Glomerular visceral epithelial cell (primary cell): ENCODE results near the gene SUPT3H.

Experiments used
- DNase-seq: peaks from one replicate; pipeline ENCODE4 v3.0.0-alpha.2; 2016; ENCODE audit errors: extremely low spot score

The SUPT3H gene

DNA sequence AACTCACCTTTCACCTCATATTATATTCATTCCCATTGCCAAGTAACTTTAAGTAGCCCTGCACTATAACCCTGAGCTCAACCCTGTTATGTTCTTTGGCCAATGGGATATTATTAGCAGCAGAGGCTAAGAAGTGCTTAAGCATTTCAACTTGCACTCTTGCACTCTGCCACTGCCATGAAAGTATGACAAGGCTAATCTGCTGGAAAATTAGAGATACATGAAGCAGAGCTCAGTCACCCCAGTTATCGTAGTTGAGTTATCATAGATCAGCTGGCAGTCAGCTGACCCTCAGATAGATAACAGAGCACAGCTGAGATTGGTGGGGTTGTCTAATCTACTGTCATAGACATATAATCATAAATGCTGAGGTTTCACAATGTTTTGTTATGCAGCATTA, 259.0 kb downstream of the SUPT3H start:
- DNase-seq = no peak

DNA sequence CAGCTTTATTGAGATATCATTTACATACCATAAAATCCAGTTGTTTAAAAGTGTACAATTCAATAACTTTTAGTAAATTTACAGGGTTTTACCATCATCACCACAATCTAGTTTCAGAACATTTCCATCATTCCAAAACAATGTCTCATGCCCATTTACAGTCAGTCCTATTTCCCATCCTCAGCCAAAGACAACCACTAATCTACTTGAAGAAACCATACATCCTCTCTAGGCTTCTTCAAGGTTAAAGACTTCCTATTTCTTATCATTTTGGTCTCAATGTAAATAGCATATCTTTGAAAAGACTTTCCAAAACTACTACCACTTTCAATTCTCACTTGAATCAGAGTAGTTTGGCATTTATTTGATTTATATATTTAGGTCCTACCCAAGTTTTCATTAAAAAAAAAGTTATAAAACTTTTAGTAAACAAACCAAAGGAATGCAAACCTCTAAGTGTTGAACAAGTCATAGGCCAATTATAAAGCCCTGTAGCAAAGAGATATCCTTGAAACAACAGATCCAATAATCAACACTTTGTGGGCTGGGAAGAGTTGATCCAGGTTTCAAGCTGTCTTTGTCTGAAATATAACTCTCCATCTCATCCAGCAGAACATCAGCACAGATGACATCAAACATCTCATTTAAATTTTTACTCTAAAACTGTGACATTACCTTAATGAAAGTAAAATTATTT, 260.9 kb downstream of the SUPT3H start:
- peak; percentile 53 for DNase-seq

DNA sequence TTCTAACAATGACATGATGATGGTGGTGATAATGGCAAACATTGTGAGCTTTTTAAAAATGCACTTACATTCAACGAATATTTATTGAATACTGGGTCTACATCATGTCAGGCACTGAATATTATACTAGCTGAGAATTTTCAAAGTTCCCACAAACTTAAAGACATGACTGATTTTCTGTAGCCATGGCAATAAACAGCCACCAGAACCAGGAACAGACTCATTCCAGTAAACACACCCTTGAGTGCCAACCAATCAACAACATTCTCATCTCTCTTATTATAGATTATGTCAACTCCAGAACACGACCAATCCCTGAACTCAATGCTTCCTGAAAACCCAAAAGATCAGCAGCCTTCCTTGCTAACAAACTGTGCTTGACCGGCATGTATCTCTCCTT, 262.0 kb downstream of the SUPT3H start:
- DNase-seq = peak; percentile 23

DNA sequence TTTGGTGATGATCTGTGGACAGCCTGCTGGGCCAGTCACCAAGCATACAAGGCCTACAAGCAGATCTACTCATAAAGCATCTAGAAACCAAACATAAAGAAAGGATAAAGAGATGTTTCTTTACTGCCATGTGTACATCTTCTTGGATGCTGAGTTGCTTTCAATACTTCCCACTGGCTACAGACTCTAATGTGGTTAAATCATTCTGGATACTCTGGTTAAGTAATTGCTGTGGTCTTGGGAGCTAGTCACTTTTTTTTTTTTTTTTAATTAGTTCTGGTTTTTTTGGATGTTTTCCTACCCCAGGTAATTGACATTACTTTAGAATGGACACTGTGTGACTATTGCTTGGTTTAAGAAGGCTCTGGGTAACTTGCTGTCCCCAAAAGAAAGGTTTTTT, 265.0 kb downstream of the SUPT3H start:
- no peak for DNase-seq

- no peak for DNase-seq
These were observed 268.2 kb downstream of the SUPT3H start for GRCh38 chr6:45109551-45109950.

GRCh38 chr6:45105170-45105820, 272.4 kb downstream of the SUPT3H start:
- DNase-seq = peak; percentile 9

DNA sequence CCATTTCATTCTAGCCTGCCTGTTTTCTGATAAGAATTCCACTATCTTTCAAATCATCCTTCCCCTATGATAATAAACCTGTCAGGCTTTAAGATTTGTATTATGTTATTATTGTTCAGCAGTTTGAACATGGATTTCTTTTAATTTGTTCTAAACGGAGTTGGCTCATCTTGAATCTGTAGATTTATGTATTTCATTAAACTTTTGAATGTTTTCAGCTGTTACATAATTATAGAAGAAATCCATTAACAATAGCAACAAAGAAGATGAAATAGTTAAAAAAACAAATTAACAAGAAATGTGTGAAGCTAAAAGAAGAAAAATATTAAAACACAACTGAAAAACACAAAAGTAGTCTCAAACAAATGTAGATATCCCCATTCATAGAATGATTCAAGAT, 273.3 kb downstream of the SUPT3H start:
- DNase-seq = no peak

- no peak for DNase-seq
These were observed 279.5 kb downstream of the SUPT3H start for GRCh38 chr6:45098256-45098655.

- no peak for DNase-seq
These were observed 282.9 kb downstream of the SUPT3H start for GRCh38 chr6:45094831-45095230.

GRCh38 chr6:45092135-45092534, 285.6 kb downstream of the SUPT3H start:
- no peak for DNase-seq

GRCh38 chr6:45086360-45087084, 291.2 kb downstream of the SUPT3H start:
- no peak for DNase-seq

DNA sequence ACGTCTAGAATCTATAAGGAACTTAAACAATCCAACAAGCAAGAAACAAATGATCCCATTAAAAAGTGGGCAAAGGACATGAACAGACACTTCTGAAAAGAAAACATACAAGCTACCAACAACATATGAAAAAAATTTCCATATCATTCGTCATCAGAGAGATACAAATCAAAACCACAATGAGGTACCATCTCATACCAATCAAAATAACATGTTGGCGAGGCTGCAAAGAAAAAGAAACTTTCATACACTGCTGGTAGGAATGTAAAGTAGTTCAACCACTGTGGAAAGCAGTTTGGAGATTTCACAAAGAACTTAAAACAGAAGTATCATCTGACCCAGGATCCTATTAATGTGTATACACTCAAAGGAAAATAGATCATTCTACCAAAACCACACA, 293.5 kb downstream of the SUPT3H start:
- no peak for DNase-seq

GRCh38 chr6:45082091-45082490, 295.6 kb downstream of the SUPT3H start:
- no peak for DNase-seq

DNA sequence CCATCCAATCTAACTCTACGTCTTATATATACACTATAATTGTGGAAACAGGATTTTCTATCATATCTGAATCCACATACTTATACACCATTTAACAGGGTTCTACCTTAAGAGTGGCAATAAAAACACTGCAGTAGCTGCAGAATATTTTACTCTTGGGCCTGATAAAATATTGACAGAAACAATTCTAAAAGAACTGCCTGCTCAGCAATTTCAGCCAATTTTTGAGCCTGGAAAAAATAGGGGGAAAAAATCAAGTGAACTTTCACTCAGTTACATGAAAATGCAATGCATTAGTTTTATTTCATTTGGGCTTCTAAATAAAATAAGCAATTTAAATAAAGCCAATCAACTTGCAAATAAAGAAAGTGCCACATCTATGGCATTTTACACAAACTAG, 296.1 kb downstream of the SUPT3H start:
- no peak for DNase-seq

- no peak for DNase-seq
These were observed 299.3 kb downstream of the SUPT3H start for GRCh38 chr6:45078432-45078831.

GRCh38 chr6:45076217-45076930, 301.4 kb downstream of the SUPT3H start:
- peak; percentile 9 for DNase-seq

GRCh38 chr6:45075246-45075645, 302.5 kb downstream of the SUPT3H start:
- DNase-seq = peak; percentile 63

GRCh38 chr6:45074439-45074838, 303.3 kb downstream of the SUPT3H start:
- DNase-seq = no peak

DNA sequence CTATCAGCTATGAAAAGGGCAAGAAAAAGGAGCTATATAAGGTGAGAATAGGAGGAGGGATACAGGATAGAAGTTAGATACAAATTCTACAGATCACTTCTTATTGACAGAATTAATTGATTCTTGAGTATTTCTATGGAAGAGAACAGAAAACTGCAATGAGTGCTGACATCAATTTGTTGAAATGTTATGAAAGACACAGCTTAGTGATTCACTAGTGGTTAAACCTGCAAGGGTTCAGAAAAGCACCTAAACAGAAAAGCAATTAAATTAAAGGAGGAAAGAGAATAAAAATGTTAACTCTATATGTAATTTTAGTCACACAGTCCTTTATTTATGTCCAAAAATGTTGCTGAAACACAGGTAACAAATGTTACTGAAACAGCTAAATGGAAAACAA, 304.0 kb downstream of the SUPT3H start:
- no peak for DNase-seq

GRCh38 chr6:45072673-45073072, 305.1 kb downstream of the SUPT3H start:
- no peak for DNase-seq

DNA sequence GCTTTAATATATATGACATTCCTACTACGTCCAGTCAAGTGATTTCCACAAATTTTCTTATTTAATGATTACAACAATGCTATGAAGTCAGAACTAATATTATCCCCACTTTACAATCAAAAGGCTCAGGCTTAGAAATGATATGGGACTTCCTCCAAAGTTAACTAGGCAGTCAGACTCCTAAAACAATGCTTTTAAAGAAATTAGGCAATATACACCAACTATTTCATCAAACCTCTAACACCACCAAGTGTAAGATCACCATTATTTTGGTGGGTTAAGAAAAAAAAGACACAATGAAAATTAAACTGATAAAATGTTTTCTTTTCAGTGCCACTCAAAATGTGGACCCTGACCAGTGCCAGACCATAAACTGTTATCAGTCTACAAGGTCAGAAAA, 305.7 kb downstream of the SUPT3H start:
- no peak for DNase-seq

DNA sequence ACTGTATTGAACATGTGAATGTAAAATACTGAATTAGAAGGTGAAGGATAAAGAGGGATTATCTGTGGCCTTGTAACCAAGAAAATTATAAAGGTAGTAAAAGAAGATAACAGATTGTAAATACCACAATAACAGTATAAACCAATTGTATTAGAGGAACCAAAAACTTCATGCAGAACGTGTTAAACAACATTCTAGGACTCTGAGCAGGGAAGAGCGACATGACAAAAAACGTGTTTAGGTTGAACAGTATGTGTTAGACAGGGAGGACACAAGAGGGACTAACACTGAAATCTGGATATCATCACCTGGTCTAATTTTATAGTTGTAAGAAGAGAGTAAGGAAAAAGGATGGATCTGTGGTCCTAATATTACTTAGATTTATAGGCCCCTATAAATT, 308.6 kb downstream of the SUPT3H start:
- DNase-seq = no peak
